T-cell (primary cell): ENCODE data around the gene PTCRA. TPM values are rescaled to one million over a fixed set of nuclear protein-coding genes. Genes with fewer than 3 reads are reported as not detected.

ENCODE experiments used
- ATAC-seq, 4 experiments: fragments of 200-7000 bp in 3 of 4; fragments of 150-1000 bp in 1 of 4; cut with Tn5 transposase; replicated peaks in 1 of 4; 1 replicate in 3 of 4; 2 replicates in 1 of 4; pipeline ENCODE4 v1.10.0; 2021; ENCODE audit warnings: moderate library complexity in 3 of 4, mild to moderate bottlenecking in 2 of 4, moderate number of reproducible peaks in 1 of 4
- CTCF ChIA-PET, 2 donors: fragments of 300-600 bp; sonication (Branson Sonifier 250); formaldehyde crosslinking; loops; one replicate each; lab custom pipeline; 2022; ENCODE audit warnings: antibody characterized with exemption in 2 of 2; lab: Charles Lee
- POLR2A ChIA-PET, 2 donors: fragments of 300-600 bp; sonication (Branson Sonifier 250); formaldehyde crosslinking; loops; one replicate each; lab custom pipeline; 2022; ENCODE audit warnings: antibody characterized with exemption in 2 of 2; lab: Charles Lee
- DNase-seq, 35 experiments: peaks; one replicate each; pipeline versions ENCODE4 v3.0.0 to v3.0.0-alpha.2; 2013 to 2023
- H3K27ac ChIP-seq: one replicate; pipeline ENCODE4 v1.5.1; 2013; ENCODE audit warnings: low read length
- H3K27me3 ChIP-seq, 2 experiments: replicated peaks in 1 of 2; 1 replicate in 1 of 2; 2 replicates in 1 of 2; pipeline versions ENCODE4 v1.6.1 to v1.7.0; 2013; ENCODE audit warnings: low read length in 1 of 2, mixed read lengths in 1 of 2; ENCODE audit not compliant: control insufficient read depth in 2 of 2, insufficient read depth in 2 of 2; ENCODE audit errors: extremely low read depth in 1 of 2
- H3K36me3 ChIP-seq, 2 donors: 1 replicate in 1 of 2; 2 replicates in 1 of 2; pipeline versions ENCODE4 v1.6.1 to v1.7.0; 2013; ENCODE audit warnings: low read length in 1 of 2; ENCODE audit not compliant: control insufficient read depth in 2 of 2, insufficient read depth in 1 of 2; ENCODE audit errors: extremely low read depth in 1 of 2
- H3K4me1 ChIP-seq, 2 experiments: 1 replicate in 1 of 2; 2 replicates in 1 of 2; pipeline versions ENCODE4 v1.6.1 to v1.7.0; 2013; ENCODE audit warnings: low read length in 2 of 2, mixed read lengths in 1 of 2; ENCODE audit not compliant: insufficient read depth in 2 of 2, control insufficient read depth in 1 of 2; ENCODE audit errors: extremely low read depth in 1 of 2
- H3K4me3 ChIP-seq, 2 donors: 1 replicate in 1 of 2; 2 replicates in 1 of 2; pipeline versions ENCODE4 v1.5.1 to v1.7.0; 2013; ENCODE audit warnings: mild to moderate bottlenecking in 2 of 2, low read length in 1 of 2, moderate library complexity in 1 of 2; ENCODE audit not compliant: control insufficient read depth in 1 of 2; ENCODE audit errors: extremely low read depth in 1 of 2
- H3K9me3 ChIP-seq: 2 replicates; pipeline ENCODE4 v1.7.0; 2013
- H3K27ac Mint-ChIP-seq, 2 donors: one replicate each; pipeline ENCODE4 v1.8.0; 2020 to 2021; ENCODE audit warnings: mild to moderate bottlenecking in 2 of 2, mixed read lengths in 2 of 2
- H3K27me3 Mint-ChIP-seq, 2 donors: one replicate each; pipeline ENCODE4 v1.8.0; 2021 to 2022; ENCODE audit warnings: mixed read lengths in 2 of 2
- H3K36me3 Mint-ChIP-seq: one replicate; pipeline ENCODE4 v1.8.0; 2021; ENCODE audit warnings: mixed read lengths
- H3K4me1 Mint-ChIP-seq, 3 donors: one replicate each; pipeline ENCODE4 v1.8.0; 2020 to 2022; ENCODE audit warnings: mixed read lengths in 3 of 3, mild to moderate bottlenecking in 1 of 3
- H3K4me3 Mint-ChIP-seq, 3 donors: one replicate each; pipeline ENCODE4 v1.8.0; 2020 to 2022; ENCODE audit warnings: mild to moderate bottlenecking in 3 of 3, mixed read lengths in 3 of 3, moderate library complexity in 3 of 3
- H3K9me3 Mint-ChIP-seq, 3 donors: one replicate each; pipeline ENCODE4 v1.8.0; 2020 to 2022; ENCODE audit warnings: mixed read lengths in 3 of 3
- WGBS: methylation state at CpG from one replicate; pipeline ENCODE4 v1.1.5; 2013; ENCODE audit warnings: missing lambda C conversion rate; ENCODE audit not compliant: insufficient coverage; 5-methylcytosine and 5-hydroxymethylcytosine counted together
- total RNA-seq, 35 experiments: library from RNA in 6 of 35; stranded (reverse) in 6 of 35; fragments of 120-200 nt in 1 of 35; gene quantifications; one replicate each; pipeline versions ENCODE4 v1.2.1 to v1.2.4 and lab custom pipeline; 2013 to 2026

The PTCRA gene
- total RNA-seq, 5 donors from 2014 or later (not counting 1 experiment from before 2014, with no cell fraction given): 0.53 TPM; not detected in 4

DNA sequence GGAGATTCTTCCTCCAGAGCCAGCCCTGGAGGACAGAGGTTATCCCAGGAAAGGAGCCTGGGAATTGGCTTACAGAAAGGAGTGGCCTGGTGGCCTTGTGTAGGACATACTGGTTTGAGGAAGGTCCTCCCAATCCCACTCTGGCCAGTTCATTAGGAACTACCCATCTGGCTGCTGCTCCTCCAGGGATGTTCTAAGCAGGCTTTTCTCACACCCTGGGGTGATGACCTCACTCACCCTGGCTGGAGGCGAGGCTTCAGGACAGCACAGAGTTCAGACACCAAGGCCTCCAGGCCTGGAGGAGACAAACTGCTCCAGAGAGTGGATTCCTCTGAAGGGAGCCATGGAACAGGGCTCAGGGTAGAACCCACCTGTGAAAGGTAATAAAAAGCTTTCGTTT lies 53.6 kb downstream of the PTCRA start:
- ChIA-PET POLR2A (no interaction called here), CTCF (no interaction called here)
- no peaks in the 10 kb centered on the region for H3K4me1 ChIP-seq
- H3K36me3 ChIP-seq: peaks cover 6 to 64% of the 10 kb centered on the region in 2 donors
- H3K36me3 Mint-ChIP-seq: peaks cover 24% of the 10 kb centered on the region
- H3K27me3 ChIP-seq: no peaks in the 10 kb centered on the region
- H3K4me1 Mint-ChIP-seq: peaks cover 0 to 4% (median 4%) of the 10 kb centered on the region in 3 donors
- H3K4me3 ChIP-seq: no peak overlapping the region
- no peaks in the 10 kb centered on the region for H3K9me3 Mint-ChIP-seq
- no peaks in the 10 kb centered on the region for H3K9me3 ChIP-seq
- DNase-seq (no peak), ATAC-seq (no peak)
- H3K4me3 Mint-ChIP-seq: no peak overlapping the region
- H3K27ac Mint-ChIP-seq: no peak overlapping the region
- H3K27me3 Mint-ChIP-seq: no peaks in the 10 kb centered on the region
- H3K27ac ChIP-seq: no peak overlapping the region
- WGBS: 100% methylated on average over 1 of the region's 2 CpGs

DNA sequence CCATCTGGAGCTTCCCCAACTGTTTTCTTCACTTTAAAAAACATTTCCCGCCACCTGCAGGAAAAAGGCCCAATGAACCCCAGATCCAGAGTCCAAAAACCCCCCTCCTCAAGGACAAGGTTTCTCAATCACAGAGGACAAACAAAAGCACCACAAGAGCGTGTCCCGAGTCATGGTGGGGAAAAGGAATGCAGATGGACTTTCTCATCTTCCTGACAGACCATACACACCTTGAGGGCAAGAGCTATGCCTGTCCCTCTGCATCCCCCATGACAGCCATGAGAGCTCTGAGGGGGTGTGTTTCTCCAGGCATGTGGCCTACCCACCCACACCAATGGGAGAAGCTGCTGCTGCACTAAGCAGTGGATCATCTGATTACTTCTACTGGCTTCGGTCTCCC lies 54.1 kb downstream of the PTCRA start:
- CTCF ChIA-PET: no interaction called here
- ATAC-seq (no peak), DNase-seq (no peak)
- no peak overlapping the region for H3K4me3 Mint-ChIP-seq
- POLR2A ChIA-PET: no interaction called here
- peaks cover 19% of the 10 kb centered on the region for H3K36me3 Mint-ChIP-seq
- H3K27me3 Mint-ChIP-seq: no peaks in the 10 kb centered on the region
- H3K9me3 ChIP-seq: no peaks in the 10 kb centered on the region
- no peak overlapping the region for H3K4me3 ChIP-seq
- peaks cover 0 to 2% of the 10 kb centered on the region in 2 experiments for H3K4me1 ChIP-seq
- H3K9me3 Mint-ChIP-seq: no peaks in the 10 kb centered on the region
- H3K27me3 ChIP-seq: no peaks in the 10 kb centered on the region
- H3K27ac ChIP-seq: no peak overlapping the region
- H3K36me3 ChIP-seq: peaks cover 3 to 63% of the 10 kb centered on the region in 2 donors
- no peak overlapping the region for H3K27ac Mint-ChIP-seq
- H3K4me1 Mint-ChIP-seq: peaks cover 0 to 7% (median 5%) of the 10 kb centered on the region in 3 donors
- WGBS: no CpG with 5 or more reads among the region's 4 CpGs

DNA sequence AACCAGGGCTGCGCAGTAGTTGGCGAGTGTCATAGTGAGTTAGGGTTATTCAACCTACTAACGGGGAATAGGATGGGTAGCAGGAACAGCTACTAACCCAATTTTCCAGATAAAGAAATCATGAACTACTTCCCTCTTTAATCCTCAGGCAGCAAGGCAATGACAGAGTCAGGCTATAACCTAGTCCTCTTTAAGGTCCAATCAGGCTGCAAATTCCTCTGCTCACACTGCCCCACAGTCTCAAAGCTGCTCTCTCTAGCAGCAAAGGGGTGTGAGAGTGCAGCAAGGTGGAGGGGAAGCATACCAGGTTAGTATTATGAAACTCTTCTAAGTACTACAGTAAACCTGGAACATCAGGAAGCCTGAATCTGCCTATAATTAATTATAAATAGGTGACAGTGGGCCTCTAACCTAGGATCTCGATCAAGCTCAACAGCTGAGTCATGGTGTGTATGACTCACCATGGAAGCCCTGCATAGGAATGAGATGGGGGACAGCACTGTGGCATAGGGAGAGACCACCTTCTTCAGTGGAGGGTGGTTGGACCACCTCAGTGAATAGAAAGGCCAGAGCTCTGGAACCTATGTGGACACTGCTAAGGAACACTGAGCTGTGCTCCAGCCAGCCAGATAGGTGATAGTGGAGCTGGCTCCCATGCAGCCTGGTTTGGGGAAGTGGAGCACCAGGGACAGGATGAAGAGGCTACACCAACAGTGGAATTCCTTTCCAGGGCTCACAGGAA lies 55.2 kb downstream of the PTCRA start:
- Mint-ChIP-seq H3K9me3 (no peaks in the 10 kb centered on the region), H3K27ac (no peak overlapping the region), H3K27me3 (no peaks in the 10 kb centered on the region), H3K36me3 (peaks cover 14% of the 10 kb centered on the region), H3K4me3 (no peak overlapping the region), H3K4me1 (peaks cover 8 to 12% (median 11%) of the 10 kb centered on the region in 3 donors)
- POLR2A ChIA-PET: interaction anchor here in 1 of 2 donors (1.0 kb wide), 1 partner anchor 13 kb away, joined by 3 read pairs; the partner anchor contains the start of gene PPP2R5D
- no CpG with 5 or more reads among the region's 4 CpGs for WGBS
- DNase-seq (no peak), ATAC-seq (no peak)
- no peaks in the 10 kb centered on the region for H3K9me3 ChIP-seq
- H3K27me3 ChIP-seq: no peaks in the 10 kb centered on the region
- H3K27ac ChIP-seq: no peak overlapping the region
- H3K4me3 ChIP-seq: no peak overlapping the region
- peaks cover 2 to 57% of the 10 kb centered on the region in 2 donors for H3K36me3 ChIP-seq
- CTCF ChIA-PET: no interaction called here
- peaks cover 2 to 9% of the 10 kb centered on the region in 2 experiments for H3K4me1 ChIP-seq

DNA sequence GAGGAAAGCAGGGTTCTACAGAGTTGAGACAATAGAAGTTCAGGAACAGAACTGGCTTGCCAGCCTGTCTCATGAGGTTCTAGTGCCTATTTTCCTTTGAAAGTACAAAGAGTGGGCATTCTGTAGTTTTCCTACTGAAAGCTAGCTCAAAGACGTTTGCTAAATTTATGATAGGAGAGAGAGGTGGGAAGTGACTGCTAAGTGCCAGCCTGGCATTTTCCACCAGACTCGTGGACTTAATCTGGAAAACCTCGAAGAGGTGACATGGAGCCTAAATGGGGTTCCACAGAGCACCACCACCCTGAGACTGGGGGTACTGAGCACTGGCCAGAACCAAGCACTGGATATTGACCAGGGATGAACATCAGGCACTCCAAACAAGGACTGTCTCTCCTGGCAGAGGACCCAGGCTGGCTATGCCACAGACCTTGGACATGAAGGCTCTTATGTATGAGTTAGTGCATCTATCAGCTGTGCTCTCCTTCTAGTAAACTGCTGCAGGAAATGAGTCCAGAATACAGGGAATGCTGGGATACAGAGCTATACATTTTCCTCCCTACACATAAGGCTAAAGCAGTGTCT lies 56.0 kb downstream of the PTCRA start:
- Mint-ChIP-seq H3K27ac (no peak overlapping the region), H3K4me1 (peaks cover 15 to 19% (median 17%) of the 10 kb centered on the region in 3 donors), H3K27me3 (no peaks in the 10 kb centered on the region), H3K36me3 (peaks cover 11% of the 10 kb centered on the region), H3K9me3 (no peaks in the 10 kb centered on the region), H3K4me3 (no peak overlapping the region)
- ATAC-seq (no peak), DNase-seq (no peak)
- POLR2A ChIA-PET: interaction anchor here in 1 of 2 donors (0.6 kb wide), 1 partner anchor 398 kb away, joined by 9 read pairs; the partner anchor contains the start of gene ZNF318
- CTCF ChIA-PET: no interaction called here
- Histone ChIP-seq H3K4me3 (no peak overlapping the region), H3K4me1 (peaks cover 4 to 12% of the 10 kb centered on the region in 2 experiments), H3K27ac (no peak overlapping the region), H3K36me3 (peaks cover 2 to 49% of the 10 kb centered on the region in 2 donors), H3K9me3 (no peaks in the 10 kb centered on the region), H3K27me3 (no peaks in the 10 kb centered on the region)
- 87% methylated on average over 3 of the region's 3 CpGs for WGBS

DNA sequence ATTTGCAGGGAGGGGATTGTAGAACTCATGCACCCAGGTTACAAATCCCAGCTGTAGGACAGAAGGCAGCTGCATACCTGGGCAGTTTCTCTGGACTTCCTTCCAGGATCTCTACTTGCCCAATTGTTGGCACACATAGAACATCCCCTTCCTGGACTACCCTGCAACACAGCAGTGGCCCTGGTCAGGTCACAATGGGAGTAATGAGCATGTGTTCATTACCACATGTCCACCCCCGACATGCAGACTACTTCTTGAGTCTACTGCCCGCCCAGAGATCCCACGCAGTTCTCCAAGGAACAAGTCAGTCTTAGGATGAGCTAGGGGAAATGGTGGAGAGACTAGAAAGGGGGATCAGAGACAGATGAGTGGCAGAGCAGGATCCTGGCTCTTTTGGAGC lies 58.1 kb downstream of the PTCRA start:
- POLR2A ChIA-PET: interaction anchor here in 1 of 2 donors (1.3 kb wide), 1 partner anchor 9 kb away, joined by 3 read pairs; no protein-coding TSS in a partner anchor
- Mint-ChIP-seq H3K9me3 (no peaks in the 10 kb centered on the region), H3K4me1 (peaks cover 21 to 32% (median 29%) of the 10 kb centered on the region in 3 donors), H3K27ac (peak overlapping the region in 1 of 2 donors; percentile 24), H3K27me3 (no peaks in the 10 kb centered on the region), H3K36me3 (peaks cover 10% of the 10 kb centered on the region), H3K4me3 (no peak overlapping the region)
- no peaks in the 10 kb centered on the region for H3K27me3 ChIP-seq
- no peak for ATAC-seq
- no peak overlapping the region for H3K27ac ChIP-seq
- DNase-seq: no peak
- peaks cover 2 to 33% of the 10 kb centered on the region in 2 donors for H3K36me3 ChIP-seq
- WGBS: 95% methylated on average over 3 of the region's 3 CpGs
- no peaks in the 10 kb centered on the region for H3K9me3 ChIP-seq
- H3K4me1 ChIP-seq: peaks cover 12 to 29% of the 10 kb centered on the region in 2 experiments
- H3K4me3 ChIP-seq: no peak overlapping the region
- CTCF ChIA-PET: interaction anchor here in 1 of 2 donors (0.6 to 1.3 kb wide), 2 partner anchors 40 to 822 kb away, joined by 3 to 5 read pairs; partner anchors contain the start of genes KLHDC3 and MEA1

DNA sequence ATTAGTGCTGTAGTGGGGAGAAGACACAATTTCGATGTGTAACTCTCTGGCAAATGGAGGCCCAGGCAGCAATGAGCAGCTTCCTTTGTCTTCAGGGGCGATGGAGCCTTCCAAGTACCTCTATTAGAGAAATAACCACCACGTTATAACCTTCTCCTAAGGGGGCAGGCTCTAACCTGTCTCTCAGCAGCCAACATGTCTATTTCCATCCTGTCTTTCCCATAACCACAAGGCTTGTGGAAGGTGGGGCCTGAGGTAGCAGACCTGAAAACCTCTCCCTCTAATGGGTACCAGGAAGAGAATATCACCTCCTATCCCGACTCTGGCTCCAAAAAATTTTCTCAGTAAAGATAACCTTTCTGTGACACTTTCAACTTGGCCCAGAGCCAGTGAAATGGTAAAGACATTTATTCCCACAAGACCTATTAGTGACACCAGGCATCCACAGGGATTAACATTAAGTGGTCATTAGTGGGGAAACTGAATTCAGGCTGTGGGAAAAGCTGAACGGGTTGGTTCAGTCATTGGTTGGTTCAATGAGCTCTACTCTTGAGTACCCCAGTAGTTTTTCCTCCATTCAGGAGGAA lies 59.2 kb downstream of the PTCRA start:
- whole genome bisulfite sequencing: no CpG with 5 or more reads among the region's 5 CpGs
- CTCF ChIA-PET: interaction anchor here (0.6 to 0.7 kb wide), 2 partner anchors 54 to 342 kb away, joined by 4 to 6 read pairs; no protein-coding TSS in a partner anchor
- Mint-ChIP-seq H3K27me3 (no peaks in the 10 kb centered on the region), H3K36me3 (peaks cover 7% of the 10 kb centered on the region), H3K9me3 (no peaks in the 10 kb centered on the region), H3K27ac (peak overlapping the region in 1 of 2 donors; percentile 72), H3K4me1 (peaks cover 30 to 43% (median 40%) of the 10 kb centered on the region in 3 donors), H3K4me3 (no peak overlapping the region)
- Histone ChIP-seq H3K4me3 (no peak overlapping the region), H3K4me1 (peaks cover 17 to 36% of the 10 kb centered on the region in 2 experiments), H3K27me3 (no peaks in the 10 kb centered on the region), H3K27ac (no peak overlapping the region), H3K36me3 (peaks cover 0 to 25% of the 10 kb centered on the region in 2 donors), H3K9me3 (no peaks in the 10 kb centered on the region)
- DNase-seq (no peak), ATAC-seq (no peak)
- POLR2A ChIA-PET: interaction anchor here in 1 of 2 donors (0.8 to 1.3 kb wide), 2 partner anchors 10 to 14 kb away, joined by 3 read pairs; no protein-coding TSS in a partner anchor
